ENCODE data around the gene KIAA1328. TPM values are rescaled to one million over a fixed set of nuclear protein-coding genes. Genes with fewer than 3 reads are reported as not detected.
A peak's percentile ranks its signal among the peaks of the same experiment; 100 is the strongest.

The KIAA1328 gene
- total RNA-seq, 1 donor: 8.7 TPM

DNA sequence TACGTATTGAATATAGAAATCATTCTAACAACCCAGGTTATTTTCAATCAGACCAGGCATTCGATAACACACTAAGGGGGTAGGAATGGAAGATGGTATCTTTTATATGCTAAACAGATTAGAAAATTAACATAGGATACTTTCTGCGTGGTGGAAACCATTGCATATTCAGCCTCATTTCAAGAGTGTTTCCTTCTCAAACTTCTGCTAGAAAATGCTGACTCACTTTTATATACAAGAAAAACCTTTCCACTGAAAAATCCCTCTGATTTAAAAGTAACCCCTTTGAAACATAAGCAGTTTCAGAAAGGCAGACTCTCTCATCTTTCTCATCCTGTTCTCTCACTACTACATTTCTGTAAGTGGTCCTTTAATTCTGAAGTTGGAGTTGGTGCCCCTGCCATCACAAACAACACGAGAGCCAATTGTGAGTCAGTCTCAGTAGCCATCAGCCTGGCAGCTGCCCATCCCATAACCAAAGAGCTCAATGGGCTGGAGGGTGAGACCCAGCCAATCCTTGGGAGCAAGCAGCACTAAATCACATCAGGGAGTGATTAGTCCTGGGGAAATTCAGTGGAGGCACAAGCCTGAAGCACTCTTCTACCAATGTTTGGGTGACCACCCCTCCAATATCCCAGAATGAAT lies 393.5 kb downstream of the KIAA1328 start:
- Histone ChIP-seq H3K9me3 (ENCODE audit: low read depth, low read length) (no peaks in the 10 kb centered on the region), H4K20me1 (ENCODE audit: insufficient read depth, low read length) (no peaks in the 10 kb centered on the region), H3K27ac (ENCODE audit: low read depth, low read length) (no peak overlapping the region), H3K4me1 (ENCODE audit: insufficient read depth, low read length) (no peaks in the 10 kb centered on the region), H3K4me3 (ENCODE audit: insufficient read depth, low read length) (no peak overlapping the region), H3K79me2 (ENCODE audit: insufficient read depth, low read length) (no peaks in the 10 kb centered on the region), H3K36me3 (ENCODE audit: insufficient read depth, low read length) (no peaks in the 10 kb centered on the region), H3K4me2 (ENCODE audit: insufficient read depth, low read length) (no peak overlapping the region), H3K27me3 (ENCODE audit: insufficient read depth, low read length) (no peaks in the 10 kb centered on the region), H2AFZ (ENCODE audit: low read length) (no peak overlapping the region)
- no peak for DNase-seq (ENCODE audit: insufficient read length, low spot score, missing footprints)
- no peak for TF ChIP-seq CTCF (IDR thresholded peaks at IDR 0.05; ENCODE audit: extremely low read depth, low read depth, low read length)

- no peak for TF ChIP-seq CTCF (IDR thresholded peaks at IDR 0.05; ENCODE audit: extremely low read depth, low read depth, low read length)
- Histone ChIP-seq H3K4me1 (ENCODE audit: insufficient read depth, low read length) (no peaks in the 10 kb centered on the region), H3K4me3 (ENCODE audit: insufficient read depth, low read length) (no peak overlapping the region), H3K36me3 (ENCODE audit: insufficient read depth, low read length) (no peaks in the 10 kb centered on the region), H3K4me2 (ENCODE audit: insufficient read depth, low read length) (no peak overlapping the region), H3K79me2 (ENCODE audit: insufficient read depth, low read length) (no peaks in the 10 kb centered on the region), H2AFZ (ENCODE audit: low read length) (no peak overlapping the region), H3K27me3 (ENCODE audit: insufficient read depth, low read length) (no peaks in the 10 kb centered on the region), H3K9me3 (ENCODE audit: low read depth, low read length) (no peaks in the 10 kb centered on the region), H3K27ac (ENCODE audit: low read depth, low read length) (no peak overlapping the region), H4K20me1 (ENCODE audit: insufficient read depth, low read length) (no peaks in the 10 kb centered on the region)
- DNase-seq (ENCODE audit: insufficient read length, low spot score, missing footprints): no peak
Measured at GRCh38 chr18:37222999-37223378, 394.1 kb downstream of the KIAA1328 start.

DNA sequence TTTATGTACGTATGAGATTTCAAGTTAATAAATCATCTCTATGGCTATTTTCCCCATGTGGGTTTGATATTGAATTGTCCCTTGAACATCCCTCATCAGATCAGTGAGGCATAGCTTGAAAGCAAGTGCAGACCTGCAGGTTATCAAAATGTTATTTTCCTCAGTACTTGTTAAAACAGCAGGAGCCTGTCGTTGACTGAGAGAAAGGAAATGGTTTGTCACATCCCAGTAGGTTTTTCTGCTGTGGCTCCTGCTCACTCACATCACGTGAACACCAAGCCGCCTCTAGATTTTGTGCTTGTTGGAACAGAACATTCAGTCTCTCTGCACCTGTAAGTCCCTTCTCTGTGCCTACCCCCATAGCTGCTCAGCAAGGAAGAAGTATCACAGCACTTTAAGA lies 396.4 kb downstream of the KIAA1328 start:
- Histone ChIP-seq H3K36me3 (ENCODE audit: insufficient read depth, low read length) (no peaks in the 10 kb centered on the region), H2AFZ (ENCODE audit: low read length) (no peak overlapping the region), H3K27me3 (ENCODE audit: insufficient read depth, low read length) (no peaks in the 10 kb centered on the region), H3K9me3 (ENCODE audit: low read depth, low read length) (no peaks in the 10 kb centered on the region), H3K4me3 (ENCODE audit: insufficient read depth, low read length) (no peak overlapping the region), H3K4me1 (ENCODE audit: insufficient read depth, low read length) (no peaks in the 10 kb centered on the region), H3K4me2 (ENCODE audit: insufficient read depth, low read length) (no peak overlapping the region), H3K79me2 (ENCODE audit: insufficient read depth, low read length) (no peaks in the 10 kb centered on the region), H3K27ac (ENCODE audit: low read depth, low read length) (no peak overlapping the region), H4K20me1 (ENCODE audit: insufficient read depth, low read length) (no peaks in the 10 kb centered on the region)
- TF ChIP-seq CTCF (IDR thresholded peaks at IDR 0.05; ENCODE audit: extremely low read depth, low read depth, low read length): no peak
- DNase-seq (ENCODE audit: insufficient read length, low spot score, missing footprints): peak; percentile 30

DNA sequence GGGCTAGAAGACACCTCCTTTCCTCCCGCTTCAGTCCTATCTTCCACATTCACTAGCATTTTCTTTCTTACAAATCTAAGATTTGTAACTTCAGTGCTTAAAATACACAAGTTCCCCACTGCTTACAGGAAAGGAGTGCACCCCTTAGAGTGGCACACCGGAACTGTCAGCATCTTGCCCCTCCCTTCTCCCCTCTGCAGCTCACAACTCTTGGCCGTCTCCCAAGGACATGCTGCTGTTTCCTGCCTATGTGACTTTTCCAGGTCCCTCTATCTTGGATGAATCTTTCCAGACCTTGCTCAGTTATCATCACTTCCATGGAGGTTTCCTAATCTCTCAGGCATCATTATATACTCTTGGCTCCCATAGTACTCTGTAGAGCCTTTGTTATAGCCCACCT lies 401.8 kb downstream of the KIAA1328 start:
- no peaks in the 10 kb centered on the region for H3K36me3 ChIP-seq (ENCODE audit: insufficient read depth, low read length)
- H3K4me2 ChIP-seq (ENCODE audit: insufficient read depth, low read length): no peak overlapping the region
- no peaks in the 10 kb centered on the region for H3K4me1 ChIP-seq (ENCODE audit: insufficient read depth, low read length)
- DNase-seq (ENCODE audit: insufficient read length, low spot score, missing footprints): no peak
- no peak overlapping the region for H2AFZ ChIP-seq (ENCODE audit: low read length)
- H3K27ac ChIP-seq (ENCODE audit: low read depth, low read length): no peak overlapping the region
- no peaks in the 10 kb centered on the region for H4K20me1 ChIP-seq (ENCODE audit: insufficient read depth, low read length)
- H3K79me2 ChIP-seq (ENCODE audit: insufficient read depth, low read length): no peaks in the 10 kb centered on the region
- H3K27me3 ChIP-seq (ENCODE audit: insufficient read depth, low read length): no peaks in the 10 kb centered on the region
- TF ChIP-seq CTCF (IDR thresholded peaks at IDR 0.05; ENCODE audit: extremely low read depth, low read depth, low read length): no peak
- H3K9me3 ChIP-seq (ENCODE audit: low read depth, low read length): no peaks in the 10 kb centered on the region
- H3K4me3 ChIP-seq (ENCODE audit: insufficient read depth, low read length): no peak overlapping the region

Data from osteoblast (primary cell).